Putamen (tissue), 1 donor: Measurements from ENCODE around the gene TMPRSS11B.
"Not testable (repeated sequence)": the region's sequence is repeated elsewhere in the genome, so short reads cannot be mapped to it uniquely, and the experiment has no call there.

Source experiments
- DNase-seq: peaks from one replicate; pipeline ENCODE4 v3.0.0-alpha.2; 2016; ENCODE audit warnings: low spot score

Gene TMPRSS11B

DNA sequence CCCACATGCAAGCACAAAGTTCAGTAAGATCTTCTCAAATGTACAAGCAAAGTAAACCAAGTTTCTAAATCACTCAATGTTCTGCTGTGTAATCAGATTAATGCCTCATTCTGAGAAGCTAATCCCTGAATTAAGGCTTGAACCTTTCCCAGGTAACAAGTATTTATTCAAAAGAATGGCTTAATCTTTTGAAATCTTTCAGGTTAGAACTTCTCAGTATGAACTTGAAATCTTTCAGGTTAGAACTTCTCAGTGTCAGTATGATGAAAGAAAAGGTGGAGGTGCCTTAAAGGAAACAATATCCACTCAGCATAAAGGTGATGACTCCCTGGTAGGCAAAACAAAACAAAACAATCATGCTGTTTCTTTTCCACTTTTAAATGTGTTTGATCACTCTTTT is 29.0 kb downstream of the TMPRSS11B start:
- no peak for DNase-seq

- no peak for DNase-seq
Observed at GRCh38 chr4:68209003-68209402, 36.5 kb downstream of the TMPRSS11B start.

DNA sequence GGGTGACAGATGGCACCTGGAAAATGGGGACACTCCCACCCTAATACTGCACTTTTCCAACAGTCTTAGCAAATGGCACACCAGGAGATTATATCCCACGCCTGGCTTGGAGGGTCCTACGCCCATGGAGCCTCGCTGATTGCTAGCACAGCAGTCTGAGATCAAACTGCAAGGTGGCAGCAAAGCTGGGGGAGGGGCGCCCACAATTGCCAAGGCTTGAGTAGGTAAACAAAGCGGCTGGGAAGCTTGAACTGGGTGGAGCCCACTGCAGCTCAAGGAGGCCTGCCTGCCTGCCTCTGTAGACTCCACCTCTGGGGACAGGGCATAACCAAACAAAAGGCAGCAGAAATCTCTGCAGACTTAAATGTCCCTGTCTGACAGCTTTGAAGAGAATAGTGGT is 51.2 kb downstream of the TMPRSS11B start:
- DNase-seq, result not testable (repeated sequence)

GRCh38 chr4:68193194-68193593 is 52.3 kb downstream of the TMPRSS11B start:
- no peak for DNase-seq

- DNase-seq, result no peak
Observed at GRCh38 chr4:68187145-68187544, 58.3 kb downstream of the TMPRSS11B start.

DNA sequence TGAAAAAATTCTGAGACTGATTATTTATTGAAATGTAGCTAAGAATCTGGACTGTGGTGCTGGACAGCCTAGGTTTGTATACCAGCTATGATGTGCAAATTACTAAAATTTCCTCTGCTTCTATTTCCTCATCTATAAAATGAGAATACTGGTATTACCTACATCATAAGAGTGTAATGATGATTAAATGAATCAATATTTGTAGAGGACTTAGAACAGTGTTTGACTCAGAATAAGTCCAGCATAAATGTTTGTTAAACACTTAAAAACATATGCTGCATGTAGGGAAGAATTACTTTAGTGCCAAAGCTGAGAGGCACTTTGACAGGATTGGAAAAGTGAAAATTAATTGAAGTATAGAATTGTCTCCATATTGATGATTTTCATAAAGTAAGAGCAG is 60.6 kb downstream of the TMPRSS11B start:
- DNase-seq, result no peak

DNA sequence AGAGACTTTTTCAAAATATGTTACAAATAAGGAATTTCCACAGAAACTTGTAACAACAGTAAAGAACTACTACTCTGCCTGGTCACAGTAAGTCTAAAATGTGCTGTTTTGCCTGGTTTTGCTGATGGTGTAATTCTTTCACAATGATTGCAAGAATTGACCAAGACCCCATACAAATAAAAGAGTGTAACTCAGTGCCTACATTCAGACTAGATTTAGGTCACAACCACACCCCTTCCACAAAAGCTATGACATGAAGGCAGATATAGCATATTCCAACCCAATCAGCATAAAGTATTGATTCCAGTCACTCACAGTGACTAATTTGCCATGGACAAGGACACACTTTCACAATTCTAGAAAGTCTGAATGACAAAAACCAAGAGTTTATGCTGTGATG is 62.1 kb downstream of the TMPRSS11B start:
- DNase-seq, result no peak

DNA sequence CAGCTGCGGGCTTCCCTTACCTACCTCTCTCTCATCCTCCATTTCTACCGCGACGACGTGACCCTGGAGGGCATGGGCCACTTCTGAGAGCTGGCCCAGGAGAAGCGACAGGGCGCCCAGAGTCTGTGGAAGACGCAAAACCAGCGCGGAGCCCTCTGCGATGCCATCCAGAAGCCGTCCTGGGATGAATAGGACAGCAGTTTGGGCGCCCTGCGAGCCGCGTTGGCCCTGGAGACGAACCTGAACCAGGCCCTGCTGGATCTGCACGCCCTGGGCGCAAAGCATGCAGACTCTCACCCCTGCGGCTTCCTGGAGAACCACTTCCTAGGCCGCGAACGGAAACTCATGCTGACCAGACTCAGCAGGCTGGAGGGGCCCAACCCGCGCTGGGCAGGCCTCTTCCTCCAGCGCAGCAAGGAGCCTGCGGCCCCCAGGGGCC is 63.1 kb downstream of the TMPRSS11B start:
- DNase-seq, result no peak

- DNase-seq, result no peak
Observed at GRCh38 chr4:68180849-68181526, 64.5 kb downstream of the TMPRSS11B start.

GRCh38 chr4:68176904-68177303 is 68.6 kb downstream of the TMPRSS11B start:
- no peak for DNase-seq
